Breast epithelium (tissue), 4 donors: Measurements from ENCODE around the gene MSH2. TPM values are rescaled to one million over a fixed set of nuclear protein-coding genes. Genes with fewer than 3 reads are reported as not detected.

Source experiments
- DNase-seq, 2 donors: peaks; one replicate each; pipeline ENCODE4 v3.0.0-alpha.2; 2019; ENCODE audit warnings: low spot score in 2 of 2
- H3K27ac ChIP-seq, 2 donors: fragments of 200-600 bp; sonication (generic) in 1 of 2; one replicate each; pipeline ENCODE4 v1.5.1; 2016 to 2019; ENCODE audit warnings: mild to moderate bottlenecking in 1 of 2
- H3K27me3 ChIP-seq, 2 donors: fragments of 200-600 bp; sonication (generic) in 1 of 2; one replicate each; pipeline versions ENCODE4 v1.5.1 to v1.6.0; 2017 to 2019; ENCODE audit warnings: control low read depth in 1 of 2, mild to moderate bottlenecking in 1 of 2
- H3K36me3 ChIP-seq: fragments of 200-600 bp; one replicate; pipeline ENCODE4 v1.5.1; 2019
- H3K4me1 ChIP-seq, 2 donors: fragments of 200-600 bp; sonication (generic); one replicate each; pipeline ENCODE4 v1.5.1; 2016 to 2019; ENCODE audit warnings: control low read depth in 1 of 2
- H3K4me3 ChIP-seq, 3 donors: fragments of 200-600 bp; sonication (generic); 1 replicate in 2 of 3; 2 replicates in 1 of 3; pipeline ENCODE4 v1.5.1; 2016 to 2019; ENCODE audit warnings: mild to moderate bottlenecking in 3 of 3, moderate library complexity in 2 of 3
- H3K9me3 ChIP-seq, 2 donors: fragments of 200-600 bp; sonication (generic) in 1 of 2; one replicate each; pipeline ENCODE4 v1.5.1; 2016 to 2019; ENCODE audit warnings: control low read depth in 1 of 2
- CTCF ChIP-seq, 3 donors: fragments of 450-650 bp; IDR thresholded peaks; one replicate each; pipeline ENCODE4 v1.5.1; 2016 to 2017; ENCODE audit warnings: antibody characterized with exemption in 3 of 3, mild to moderate bottlenecking in 3 of 3, moderate library complexity in 3 of 3
- POLR2A ChIP-seq: fragments of 450-650 bp; IDR thresholded peaks from one replicate; pipeline ENCODE4 v1.6.1; 2016; ENCODE audit warnings: antibody characterized with exemption, mild to moderate bottlenecking, moderate library complexity
- POLR2AphosphoS5 ChIP-seq, 3 donors: sonication (generic); formaldehyde crosslinking; IDR thresholded peaks; one replicate each; pipeline ENCODE4 v1.6.1; 2017; ENCODE audit warnings: antibody characterized with exemption in 3 of 3
- intact Hi-C: fragments of 100-400 bp; cut with DNase I; formaldehyde crosslinking; loops from one replicate; pipeline ENCODE4 v1.15.1; 2023; ENCODE audit warnings: low total_unique reads
- total RNA-seq, 3 donors: library from RNA; depleted of rRNA; stranded (reverse); fragments of >200 nt; gene quantifications; one replicate each; pipeline ENCODE4 v1.1.0, GENCODE V29; 2016

Gene MSH2
- total RNA-seq, 3 donors from 2014 or later, result 9.4 to 22.5 (median 16.4) TPM

- intact Hi-C loops, result no loop called here
- H3K27me3 ChIP-seq, result no peaks in the 10 kb centered on the region
- H3K4me1 ChIP-seq, result no peaks in the 10 kb centered on the region
Measured at GRCh38 chr2:47494267-47495130, 91.5 kb downstream of the MSH2 start.

GRCh38 chr2:47497843-47498460 lies 95.0 kb downstream of the MSH2 start:
- Histone ChIP-seq H3K4me1 (no peaks in the 10 kb centered on the region), H3K27ac (no peak overlapping the region), H3K36me3 (no peaks in the 10 kb centered on the region), H3K4me3 (no peak overlapping the region), H3K27me3 (no peaks in the 10 kb centered on the region), H3K9me3 (no peaks in the 10 kb centered on the region)
- TF ChIP-seq POLR2AphosphoS5 (IDR thresholded peaks at IDR 0.05) (no peak), CTCF (IDR thresholded peaks at IDR 0.05) (no peak), POLR2A (no peak)
- intact Hi-C loops, result no loop called here
- no peak for DNase-seq

More at GRCh38 chr2:47494267-47495130, 91.5 kb downstream of the MSH2 start:
- DNase-seq, result no peak
- Histone ChIP-seq H3K27ac (no peak overlapping the region), H3K4me3 (no peak overlapping the region), H3K36me3 (no peaks in the 10 kb centered on the region), H3K9me3 (no peaks in the 10 kb centered on the region)
- no peak for TF ChIP-seq POLR2A
- TF ChIP-seq CTCF (IDR thresholded peaks at IDR 0.05), result no peak
- no peak for TF ChIP-seq POLR2AphosphoS5 (IDR thresholded peaks at IDR 0.05)

GRCh38 chr2:47499093-47499492 lies 96.1 kb downstream of the MSH2 start:
- no peaks in the 10 kb centered on the region for H3K4me1 ChIP-seq
- H3K36me3 ChIP-seq, result no peaks in the 10 kb centered on the region
- DNase-seq, result no peak
- TF ChIP-seq POLR2A (no peak), CTCF (IDR thresholded peaks at IDR 0.05) (no peak)
- H3K27ac ChIP-seq, result no peak overlapping the region
- no peak overlapping the region for H3K4me3 ChIP-seq
- no peaks in the 10 kb centered on the region for H3K9me3 ChIP-seq
- no peaks in the 10 kb centered on the region for H3K27me3 ChIP-seq
- intact Hi-C loops, result no loop called here

GRCh38 chr2:47499621-47500309 lies 96.8 kb downstream of the MSH2 start:
- no peaks in the 10 kb centered on the region for H3K36me3 ChIP-seq
- H3K9me3 ChIP-seq, result no peaks in the 10 kb centered on the region
- intact Hi-C loops, result no loop called here
- DNase-seq, result no peak
- TF ChIP-seq POLR2A (no peak), POLR2AphosphoS5 (IDR thresholded peaks at IDR 0.05) (no peak), CTCF (IDR thresholded peaks at IDR 0.05) (no peak)
- no peaks in the 10 kb centered on the region for H3K4me1 ChIP-seq
- H3K27ac ChIP-seq, result no peak overlapping the region
- H3K27me3 ChIP-seq, result no peaks in the 10 kb centered on the region
- H3K4me3 ChIP-seq, result no peak overlapping the region
